Lower leg skin (tissue), 4 donors: ENCODE data around the gene GRAMD2B. TPM values are rescaled to one million over a fixed set of nuclear protein-coding genes. Genes with fewer than 3 reads are reported as not detected.
"Not testable (repeated sequence)": the region's sequence is repeated elsewhere in the genome, so short reads cannot be mapped to it uniquely, and the experiment has no call there.

Experiments
- DNase-seq, 2 donors: peaks; one replicate each; pipeline ENCODE4 v3.0.0-alpha.2; 2019; ENCODE audit warnings: low spot score in 2 of 2
- H3K4me3 ChIP-seq: fragments of 200-600 bp; sonication (generic); 2 replicates; pipeline ENCODE4 v1.5.1; 2017; ENCODE audit warnings: mild to moderate bottlenecking, low read depth; ENCODE audit not compliant: poor library complexity, severe bottlenecking
- CTCF ChIP-seq, 3 donors: fragments of 450-650 bp; IDR thresholded peaks; one replicate each; pipeline ENCODE4 v1.5.1; 2016; ENCODE audit warnings: antibody characterized with exemption in 3 of 3, mild to moderate bottlenecking in 3 of 3, moderate library complexity in 2 of 3
- POLR2A ChIP-seq, 2 donors: fragments of 450-650 bp; IDR thresholded peaks; one replicate each; pipeline ENCODE4 v1.6.1; 2016 to 2017; ENCODE audit warnings: antibody characterized with exemption in 2 of 2, mild to moderate bottlenecking in 1 of 2, moderate library complexity in 1 of 2
- WGBS, 2 donors: methylation state at CpG; one replicate each; pipeline ENCODE4 v1.1.5; 2018; 5-methylcytosine and 5-hydroxymethylcytosine counted together
- intact Hi-C: fragments of 100-400 bp; cut with DNase I; formaldehyde crosslinking; loops from one replicate; pipeline ENCODE4 v1.15.0; 2023; ENCODE audit warnings: low total_unique reads
- total RNA-seq, 4 donors: library from RNA; depleted of rRNA; stranded (reverse); fragments of >200 nt; gene quantifications; one replicate each; pipeline ENCODE4 v1.1.0, GENCODE V29; 2016

GRAMD2B gene
- 10 to 100 TPM; 58.9 to 99.8 (median 75.8) TPM for total RNA-seq

- 0% methylated on average over 44 of the region's 44 CpGs for WGBS, 2 donors
- peak; percentile 85 to 96 for DNase-seq
- intact Hi-C loops, result no loop called here
- TF ChIP-seq POLR2A (IDR thresholded peaks at IDR 0.05) (no peak), CTCF (IDR thresholded peaks at IDR 0.05) (no peak)
- peak within 1 kb of the TSS; percentile 62 for H3K4me3 ChIP-seq
Measured at GRCh38 chr5:126422994-126423788, at the start of gene GRAMD2B. GRAMD2B (plus strand) TSS chr5:126423409; CDS start chr5:126423607, 198 bp downstream.

GRCh38 chr5:126374109-126374416, 49.1 kb upstream of the GRAMD2B start:
- intact Hi-C loops, result no loop called here
- 88 to 89% methylated on average over 1 of the region's 1 CpG for WGBS, 2 donors
- TF ChIP-seq CTCF (IDR thresholded peaks at IDR 0.05), result no peak
- TF ChIP-seq POLR2A (IDR thresholded peaks at IDR 0.05), result no peak

GRCh38 chr5:126376443-126376842, 46.8 kb upstream of the GRAMD2B start:
- intact Hi-C loops, result no loop called here
- DNase-seq, result no peak
- H3K4me3 ChIP-seq, result no peak overlapping the region
- WGBS, 2 donors, result 45 to 50% methylated on average over 1 of the region's 1 CpG
- TF ChIP-seq CTCF (IDR thresholded peaks at IDR 0.05) (no peak), POLR2A (IDR thresholded peaks at IDR 0.05) (no peak)

More at GRCh38 chr5:126374109-126374416, 49.1 kb upstream of the GRAMD2B start:
- no peak overlapping the region for H3K4me3 ChIP-seq
- DNase-seq, result no peak

GRCh38 chr5:126377424-126377823, 45.8 kb upstream of the GRAMD2B start:
- no peak for TF ChIP-seq POLR2A (IDR thresholded peaks at IDR 0.05)
- TF ChIP-seq CTCF (IDR thresholded peaks at IDR 0.05), result no peak
- intact Hi-C loops, result no loop called here
- DNase-seq, result no peak
- no peak overlapping the region for H3K4me3 ChIP-seq
- WGBS, 2 donors, result 69 to 70% methylated on average over 2 of the region's 2 CpGs

- DNase-seq, H3K4me3 ChIP-seq, intact Hi-C loops: not testable (repeated sequence)
- 90 to 92% methylated on average over 2 of the region's 2 CpGs for WGBS, 2 donors
Measured at GRCh38 chr5:126380316-126380715, 42.9 kb upstream of the GRAMD2B start.

GRCh38 chr5:126383246-126383645, 40.0 kb upstream of the GRAMD2B start:
- intact Hi-C loops, result no loop called here
- no peak overlapping the region for H3K4me3 ChIP-seq
- no peak for DNase-seq
- no peak for TF ChIP-seq CTCF (IDR thresholded peaks at IDR 0.05)
- no peak for TF ChIP-seq POLR2A (IDR thresholded peaks at IDR 0.05)
